DLD1 (cell line): ENCODE measurements around the gene HS3ST3B1.

ENCODE experiments used
- in situ Hi-C: cut with HindIII; loops from 2 replicates; pipeline ENCODE4 v1.10.0; 2017; ENCODE audit warnings: low sequenced_read_pairs

Gene HS3ST3B1

DNA sequence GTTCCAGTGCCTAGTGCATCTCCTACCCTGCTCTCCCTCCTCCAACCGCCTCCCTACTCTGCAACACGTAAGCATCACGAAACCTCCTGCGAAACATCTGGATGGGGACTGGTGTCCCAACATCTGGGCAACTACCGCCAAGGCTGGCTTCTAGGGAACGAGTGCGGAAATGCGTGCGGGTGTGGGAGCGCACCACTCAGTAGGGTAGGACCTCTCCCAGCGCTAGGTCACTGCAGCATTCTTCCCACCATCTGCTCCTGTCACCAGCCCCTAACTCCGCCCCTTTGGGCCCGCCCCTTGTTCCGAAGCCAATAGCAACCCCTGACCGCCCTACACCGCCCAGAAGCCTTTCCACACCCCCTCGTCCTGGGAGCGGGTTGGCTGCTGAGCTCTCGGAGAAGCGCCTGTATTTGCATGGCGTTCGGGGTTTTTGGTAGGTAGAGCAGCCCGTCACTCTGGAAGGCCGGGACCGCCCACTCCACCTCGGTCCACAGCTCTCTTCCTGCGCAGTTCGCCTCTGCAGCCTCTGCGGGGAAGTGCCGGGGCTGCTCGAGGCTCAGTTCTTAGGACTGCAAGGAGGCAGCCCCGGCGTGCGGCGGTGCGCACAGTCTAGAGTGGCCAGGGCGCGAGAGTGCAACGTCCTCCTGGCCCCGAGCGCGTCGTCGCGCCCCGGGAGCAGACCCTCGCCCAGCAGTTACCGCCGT, at the start of gene HS3ST3B1:
HS3ST3B1 (plus strand) TSS at position 507 of the 704 bp plus-strand sequence. CDS start 438 bp downstream, outside the sequence.
- in situ Hi-C loops = no loop called here

DNA sequence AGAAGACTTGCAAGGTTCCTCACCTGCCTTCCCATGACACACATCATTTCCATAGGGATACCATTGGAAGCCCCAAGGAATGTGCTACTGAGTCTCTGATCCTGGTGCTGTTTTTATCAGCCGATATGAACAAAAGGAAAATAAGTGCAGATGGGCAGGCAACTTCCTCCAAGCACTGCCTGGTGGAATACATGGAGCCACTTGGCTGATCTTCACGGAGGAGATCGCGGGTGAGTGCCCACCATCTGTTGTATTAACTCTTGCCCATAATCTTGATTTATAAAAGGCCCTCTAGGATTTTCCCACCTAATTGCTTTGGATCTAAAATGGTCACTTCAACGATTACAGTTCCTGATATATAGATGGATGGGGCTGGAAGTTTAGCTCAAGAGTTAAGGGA, 39.5 kb upstream of the HS3ST3B1 start:
- in situ Hi-C loops = no loop called here

DNA sequence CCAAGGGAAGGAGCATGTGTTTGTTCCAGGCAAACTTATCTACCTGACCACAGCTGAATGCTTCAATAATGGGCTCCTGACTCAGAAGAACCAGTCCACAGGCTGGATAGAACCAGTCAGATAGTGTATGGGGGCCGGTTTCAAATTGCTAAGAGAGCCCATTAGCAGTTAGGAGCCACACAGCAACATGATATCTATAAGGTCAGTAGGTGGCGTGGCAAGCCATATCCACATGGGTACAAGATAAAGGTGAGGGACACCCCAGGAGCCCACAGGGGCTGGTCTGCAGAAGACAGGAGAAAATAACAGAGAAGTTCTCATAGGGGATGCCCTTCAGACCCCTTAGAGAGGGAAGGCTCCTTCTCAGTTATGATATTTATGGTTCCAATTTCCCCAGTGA, 32.6 kb upstream of the HS3ST3B1 start:
- in situ Hi-C loops = no loop called here

DNA sequence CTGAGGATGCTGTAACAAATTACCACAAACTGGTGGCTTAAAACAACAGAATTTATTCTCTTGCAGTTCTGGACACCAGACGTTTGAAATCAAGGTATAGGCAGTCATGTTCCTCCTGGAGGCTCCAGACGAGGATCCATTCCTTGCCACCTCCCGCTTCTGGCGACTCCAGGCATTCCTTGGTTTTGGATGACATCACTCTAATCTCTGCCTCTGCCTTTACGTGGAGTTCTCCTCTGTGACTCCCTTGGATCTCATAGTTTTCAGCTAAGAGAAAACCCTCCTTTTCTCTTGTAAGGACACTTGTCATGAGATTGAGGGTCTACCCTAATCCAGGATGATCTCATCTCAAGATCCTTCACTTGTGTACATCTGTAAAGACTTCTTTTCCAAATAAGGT, 31.4 kb upstream of the HS3ST3B1 start:
- in situ Hi-C loops = no loop called here

DNA sequence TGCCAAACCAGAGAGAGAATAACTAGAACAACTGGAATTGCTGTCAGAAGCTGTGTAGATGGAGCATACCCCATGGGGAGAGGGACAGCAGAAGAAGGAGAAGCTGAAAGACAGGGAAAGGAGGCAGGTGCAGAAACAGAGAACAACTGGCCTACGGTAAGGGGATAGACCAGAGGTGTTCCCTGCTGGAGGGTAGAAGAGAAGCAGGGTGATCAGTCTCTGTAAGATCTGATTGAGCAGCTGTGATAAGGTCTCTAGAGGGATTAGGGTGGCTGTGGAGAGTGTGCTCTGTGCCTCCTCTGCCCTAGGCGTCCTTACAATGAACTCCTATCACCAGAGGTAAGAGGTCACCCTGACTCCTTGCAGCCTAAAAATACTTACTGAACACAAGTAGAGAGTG, 30.4 kb upstream of the HS3ST3B1 start:
- in situ Hi-C loops = no loop called here

DNA sequence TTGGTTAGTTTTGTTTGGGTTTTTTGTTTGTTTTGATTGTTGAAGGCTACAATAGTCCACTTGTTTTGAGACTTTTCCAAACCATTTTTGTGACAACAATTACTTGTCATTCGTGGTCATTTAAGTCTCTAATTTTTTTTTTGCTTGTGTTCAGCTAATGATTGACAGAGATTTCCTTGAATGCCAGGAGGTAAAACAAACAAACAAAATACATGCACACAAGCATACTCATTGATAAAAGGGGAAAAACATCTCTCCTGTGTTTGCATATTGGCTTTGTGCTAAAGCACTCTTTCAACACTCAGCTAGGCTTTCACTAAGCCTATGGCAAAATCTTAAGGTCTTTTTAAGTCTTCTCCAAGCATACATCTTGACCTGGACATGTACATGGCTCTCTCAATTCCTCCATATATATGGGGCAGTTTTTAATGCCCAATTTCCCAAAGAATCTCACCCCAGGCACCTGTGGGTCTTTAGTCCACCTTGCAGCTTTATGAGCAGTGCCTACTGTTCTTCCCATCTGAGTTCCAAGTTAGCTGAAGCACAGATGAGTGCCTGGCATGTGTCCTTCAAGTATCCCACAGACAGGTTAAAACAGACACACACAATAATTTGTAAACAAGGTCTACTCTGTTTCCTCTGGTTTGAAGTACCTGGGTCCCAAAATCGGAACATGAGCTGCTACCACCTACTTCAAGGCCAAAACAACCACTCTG, 24.2 kb upstream of the HS3ST3B1 start:
- in situ Hi-C loops = no loop called here

DNA sequence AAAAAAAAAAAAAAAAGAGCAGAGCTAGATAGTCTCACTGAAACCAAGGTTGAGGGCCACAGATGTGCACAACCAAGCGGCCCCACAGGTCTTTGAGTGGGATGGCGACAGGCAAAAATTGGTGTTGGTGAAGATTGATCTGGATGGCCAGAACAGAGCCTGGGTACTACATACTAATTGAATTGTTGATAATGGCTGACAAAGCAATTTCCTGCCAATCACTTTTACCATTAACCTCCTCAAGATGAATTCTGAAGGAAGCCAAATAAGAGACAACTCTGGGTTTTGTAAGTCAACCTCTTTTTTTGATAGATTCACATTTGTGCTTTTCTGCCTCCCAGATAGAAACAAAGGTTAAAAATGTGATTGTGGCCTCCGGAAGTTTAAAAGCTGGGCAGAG, 19.4 kb upstream of the HS3ST3B1 start:
- in situ Hi-C loops = no loop called here

DNA sequence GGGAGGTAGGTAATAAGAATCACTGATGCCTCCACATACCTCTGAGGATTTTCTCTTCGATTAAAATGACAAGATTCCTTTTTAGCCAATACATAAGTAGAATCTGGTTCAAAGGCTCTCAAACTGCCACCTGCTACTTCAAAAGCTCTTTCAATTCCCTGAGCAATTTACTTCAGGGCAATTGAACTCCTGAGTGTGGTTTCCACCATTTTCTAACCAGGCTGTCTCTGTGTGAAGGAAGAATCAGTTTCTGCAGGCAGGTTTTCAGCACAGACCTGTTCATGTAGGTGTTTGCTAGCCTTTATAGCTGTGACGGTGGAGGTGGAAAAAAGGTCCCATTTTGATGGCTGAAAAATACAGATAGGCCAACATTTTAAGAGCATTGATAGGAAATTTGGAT, 18.2 kb upstream of the HS3ST3B1 start:
- in situ Hi-C loops = no loop called here

DNA sequence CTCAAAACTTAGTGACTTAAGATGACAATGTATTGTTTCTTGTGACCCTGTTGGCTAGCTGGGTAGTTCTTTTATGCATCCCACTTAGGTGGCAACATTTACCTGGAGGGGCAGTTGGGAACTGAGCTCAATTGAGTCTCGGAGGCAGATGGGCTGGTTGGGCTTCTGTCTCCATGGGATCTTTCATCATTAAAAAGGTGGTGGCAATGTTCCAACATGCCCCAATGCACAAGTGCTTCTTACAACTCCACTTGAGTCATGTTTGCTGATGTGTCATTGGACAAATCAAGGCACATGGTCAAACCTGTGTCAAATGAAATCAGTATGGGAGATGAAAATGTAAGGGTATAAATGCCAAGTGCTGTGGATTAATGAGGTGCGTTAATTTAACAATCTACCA, 11.7 kb upstream of the HS3ST3B1 start:
- in situ Hi-C loops = no loop called here

DNA sequence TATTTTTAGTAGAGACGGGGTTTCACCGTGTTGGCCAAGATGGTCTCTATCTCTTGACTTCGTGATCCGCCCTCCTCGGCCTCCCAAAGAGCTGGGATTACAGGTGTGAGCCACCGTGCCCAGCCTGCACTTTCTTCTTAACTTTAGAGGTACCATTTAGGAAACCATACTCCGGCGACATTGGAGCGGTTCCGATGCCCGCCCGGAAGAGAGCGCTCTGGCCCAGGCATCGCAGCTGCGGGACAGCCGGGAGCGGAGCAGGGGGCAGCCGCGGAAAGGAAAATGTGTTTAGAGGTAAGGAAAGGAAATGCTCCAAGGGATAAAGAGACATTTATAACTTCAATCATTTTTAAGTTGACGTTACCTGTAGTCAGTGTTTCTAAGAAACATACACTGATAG, 6.0 kb upstream of the HS3ST3B1 start:
- in situ Hi-C loops = no loop called here

DNA sequence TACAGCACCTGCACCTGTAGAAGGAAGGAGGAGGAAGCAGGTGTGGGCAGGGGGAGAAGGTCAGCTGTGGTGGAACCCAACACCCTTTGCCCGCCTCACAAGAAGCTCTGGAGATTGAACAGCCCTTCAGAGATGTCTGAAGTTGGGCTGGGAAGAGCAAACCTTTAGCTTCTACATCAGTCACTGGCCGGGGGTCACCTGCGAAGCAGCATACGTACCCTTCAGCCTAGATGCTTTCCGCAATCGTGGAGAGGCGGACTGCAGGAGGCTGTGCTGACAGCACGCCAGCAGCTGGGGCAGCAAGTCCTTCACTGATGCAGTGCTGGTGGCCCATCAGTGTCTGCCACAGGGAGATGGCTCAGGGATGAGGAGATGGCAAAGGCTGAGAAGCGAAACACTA, 5.2 kb upstream of the HS3ST3B1 start:
- in situ Hi-C loops = no loop called here

DNA sequence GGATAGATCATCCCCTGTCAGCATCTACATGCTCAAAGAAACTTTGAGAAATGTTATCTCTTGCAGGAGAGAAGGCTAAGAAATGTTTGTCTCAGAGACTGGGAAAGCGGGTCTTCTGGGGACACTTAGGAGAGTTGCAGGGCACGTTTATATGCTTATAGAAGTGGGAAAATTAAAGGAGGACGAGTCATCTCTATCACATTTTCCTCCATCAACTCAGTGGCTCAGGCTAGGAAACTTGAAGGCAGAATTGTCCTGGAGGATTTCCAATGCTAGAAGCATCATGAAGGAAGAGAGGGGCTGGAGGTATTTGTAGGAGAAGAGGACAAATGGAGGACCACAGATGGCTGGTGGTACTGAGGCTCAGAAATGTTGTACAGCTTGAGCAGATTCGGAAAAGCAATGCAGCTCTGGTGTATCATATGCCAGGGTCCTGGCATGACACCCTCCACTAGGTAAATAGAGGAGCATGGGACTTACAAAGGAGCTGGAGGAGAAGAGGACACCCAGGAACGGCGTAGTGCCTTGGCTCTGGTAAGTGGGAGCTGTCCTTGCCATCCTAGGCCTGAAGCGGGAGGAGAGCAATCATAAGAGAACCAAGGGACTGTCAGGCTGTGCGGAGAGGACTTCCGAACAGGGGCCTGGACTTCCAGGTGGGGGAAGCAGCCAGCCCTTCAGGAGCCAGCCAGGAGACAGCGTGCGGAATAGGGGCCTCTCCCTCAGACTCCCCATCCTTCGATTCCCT, 4.5 kb upstream of the HS3ST3B1 start:
- in situ Hi-C loops = no loop called here

DNA sequence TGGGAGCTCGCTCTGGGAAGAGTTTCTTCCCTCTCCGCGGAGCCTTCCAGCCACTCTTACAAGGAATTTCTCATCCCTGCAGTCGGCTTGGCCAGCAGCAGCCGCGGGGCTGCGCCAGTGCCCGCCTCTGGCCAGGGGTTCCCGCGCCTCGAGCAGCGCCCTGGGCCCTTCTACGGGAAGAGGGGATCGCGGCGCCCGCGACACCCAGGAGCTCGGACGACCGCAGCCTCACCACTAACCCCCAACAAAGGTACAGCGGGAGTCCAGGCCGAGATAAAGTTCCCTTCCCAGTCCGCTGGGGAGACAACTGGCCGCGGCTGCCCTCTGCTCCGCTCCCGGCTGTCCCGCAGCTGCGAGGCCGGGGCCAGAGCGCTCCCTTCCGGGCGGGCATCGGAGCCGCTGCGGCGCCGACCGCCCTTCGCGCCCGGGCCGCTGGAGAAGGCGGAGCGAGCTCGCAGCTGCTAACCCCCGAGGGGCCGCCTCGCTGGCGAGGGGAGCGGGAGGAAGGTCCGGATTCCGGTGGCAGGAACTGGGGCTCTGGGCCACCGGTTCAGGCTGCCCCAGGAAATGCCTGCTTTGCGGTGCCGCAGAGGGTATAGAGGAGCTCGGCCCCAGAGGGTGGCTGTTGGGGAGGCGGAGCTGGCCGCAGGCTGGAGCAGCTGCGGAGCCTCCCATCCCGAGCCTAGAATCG, 3.6 kb upstream of the HS3ST3B1 start:
- in situ Hi-C loops = no loop called here

DNA sequence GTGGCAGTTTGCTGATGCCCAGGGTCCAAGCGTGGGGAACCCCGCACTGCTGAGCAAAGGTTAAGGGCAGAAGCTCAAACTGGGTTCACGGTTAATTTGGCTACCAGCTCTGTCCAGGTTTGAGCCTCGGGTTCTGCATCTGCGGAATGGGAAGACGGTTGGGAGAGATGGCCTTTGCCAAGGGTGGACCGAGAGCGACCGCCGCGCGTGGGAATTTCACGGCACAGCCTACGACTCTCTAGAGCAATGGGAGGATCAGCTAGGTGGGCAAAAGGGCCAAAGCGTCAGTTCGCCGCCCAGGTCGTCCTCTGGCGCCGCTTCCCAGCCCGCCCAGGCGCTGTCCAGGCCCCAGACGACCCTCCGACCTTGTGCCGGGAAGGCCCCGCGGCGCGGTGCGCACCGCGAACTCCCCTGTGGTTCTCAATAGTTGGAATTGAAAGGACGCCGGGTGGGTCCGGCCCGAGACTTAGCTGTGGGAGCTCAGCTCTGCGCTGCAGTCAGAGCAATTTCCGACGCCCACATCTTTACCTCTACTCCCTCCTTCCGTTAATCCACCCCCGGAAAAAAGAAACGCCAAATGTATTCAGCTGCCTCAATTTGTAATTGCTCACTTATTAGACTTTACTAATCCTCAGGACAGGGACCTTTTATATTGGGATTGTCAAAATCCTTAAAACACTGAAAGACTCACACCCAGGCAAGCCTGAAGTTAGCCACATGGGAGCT, 2.5 kb upstream of the HS3ST3B1 start:
- in situ Hi-C loops = no loop called here

DNA sequence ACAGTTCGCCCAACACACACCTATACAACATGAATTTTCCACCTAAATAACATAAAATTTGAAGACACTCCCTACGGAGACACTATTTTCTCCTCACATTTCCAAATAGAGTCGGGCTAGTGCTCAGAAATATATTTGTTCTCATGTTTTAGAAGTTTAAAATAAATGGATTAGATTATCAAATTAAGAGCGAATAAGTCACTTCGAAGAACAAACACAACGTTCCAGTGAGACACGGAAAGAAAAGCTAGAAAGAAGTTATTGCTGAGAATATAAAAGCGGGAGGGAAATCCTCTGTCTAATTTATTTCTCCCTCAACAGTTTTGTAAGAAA, 2.0 kb upstream of the HS3ST3B1 start:
- in situ Hi-C loops = no loop called here

DNA sequence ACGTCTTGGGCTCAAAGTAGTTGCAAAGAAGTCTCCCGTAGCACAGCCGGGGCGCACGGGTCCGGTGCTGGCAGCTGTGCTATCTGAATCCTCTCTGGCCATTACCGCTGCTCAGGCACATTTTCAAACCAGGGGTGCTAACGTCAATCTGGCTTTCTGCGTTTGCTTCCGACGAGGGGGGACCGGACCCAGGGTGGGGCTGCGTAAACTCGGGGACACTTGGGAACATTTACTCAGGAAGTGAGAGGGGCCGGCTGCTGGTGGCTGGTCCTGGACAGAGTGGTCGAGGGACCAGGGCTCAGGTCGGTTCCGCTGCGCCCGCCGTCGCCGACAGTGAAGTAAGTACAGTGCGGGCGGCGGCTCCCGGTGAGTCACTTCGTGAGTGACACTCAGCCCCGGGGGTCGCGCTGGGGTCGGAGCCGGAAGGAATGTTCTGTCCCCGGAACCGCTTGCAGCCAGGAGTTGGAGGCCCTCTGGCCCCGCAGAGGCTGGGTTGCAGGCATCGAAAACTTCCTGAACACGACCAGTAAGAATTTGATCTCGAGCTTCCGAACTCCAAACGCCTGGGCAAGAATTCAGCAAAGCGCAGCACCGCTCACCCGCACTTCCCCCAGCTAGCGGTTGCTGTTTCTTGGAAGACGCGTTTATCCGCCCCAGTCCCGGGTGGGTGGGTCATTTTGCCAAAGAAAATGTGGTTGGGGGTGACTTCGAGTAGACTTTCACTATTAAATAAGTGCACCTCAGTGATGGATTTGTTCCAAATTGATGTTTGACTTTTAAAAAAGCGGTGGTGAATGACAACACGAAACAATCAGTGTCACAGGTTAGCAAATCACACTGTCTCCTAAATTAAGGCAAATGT, 1.4 kb upstream of the HS3ST3B1 start:
- in situ Hi-C loops = no loop called here

DNA sequence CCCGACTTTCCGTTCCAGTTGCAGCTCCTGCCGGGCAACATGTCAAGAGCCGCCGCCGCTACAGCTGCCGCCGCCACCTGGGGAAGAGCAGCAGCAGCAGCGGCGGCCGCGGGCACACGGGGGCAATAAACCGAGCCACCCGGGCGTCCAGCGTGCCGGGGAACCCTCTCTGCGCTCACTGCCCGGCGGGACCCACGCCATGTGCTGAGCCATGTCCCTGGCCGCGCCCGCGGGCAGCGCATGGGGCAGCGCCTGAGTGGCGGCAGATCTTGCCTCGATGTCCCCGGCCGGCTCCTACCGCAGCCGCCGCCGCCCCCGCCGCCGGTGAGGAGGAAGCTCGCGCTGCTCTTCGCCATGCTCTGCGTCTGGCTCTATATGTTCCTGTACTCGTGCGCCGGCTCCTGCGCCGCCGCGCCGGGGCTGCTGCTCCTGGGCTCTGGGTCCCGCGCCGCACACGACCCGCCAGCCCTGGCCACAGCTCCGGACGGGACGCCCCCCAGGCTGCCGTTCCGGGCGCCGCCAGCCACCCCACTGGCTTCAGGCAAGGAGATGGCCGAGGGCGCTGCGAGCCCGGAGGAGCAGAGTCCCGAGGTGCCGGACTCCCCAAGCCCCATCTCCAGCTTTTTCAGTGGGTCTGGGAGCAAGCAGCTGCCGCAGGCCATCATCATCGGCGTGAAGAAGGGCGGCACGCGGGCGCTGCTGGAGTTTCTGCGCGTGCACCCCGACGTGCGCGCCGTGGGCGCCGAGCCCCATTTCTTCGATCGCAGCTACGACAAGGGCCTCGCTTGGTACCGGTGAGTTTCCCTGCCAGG, 604 bp downstream of the HS3ST3B1 start:
- in situ Hi-C loops = no loop called here

DNA sequence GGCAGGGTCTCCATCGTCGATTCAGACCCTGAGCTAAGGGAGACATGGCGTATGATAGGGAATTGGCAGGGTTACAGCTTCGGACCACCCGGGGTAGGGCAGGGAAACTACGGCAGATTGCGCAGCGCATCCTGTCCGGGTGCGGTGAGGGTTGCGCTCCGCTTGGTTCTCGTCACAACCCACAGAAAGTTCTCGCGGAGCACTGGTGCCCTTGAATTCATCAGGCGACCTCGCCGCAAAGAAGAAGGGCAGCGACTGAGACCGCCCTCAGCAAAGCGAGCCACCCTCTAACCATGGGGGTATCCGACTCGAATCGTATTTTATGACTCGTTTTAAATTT, 1.2 kb downstream of the HS3ST3B1 start:
- in situ Hi-C loops = no loop called here

DNA sequence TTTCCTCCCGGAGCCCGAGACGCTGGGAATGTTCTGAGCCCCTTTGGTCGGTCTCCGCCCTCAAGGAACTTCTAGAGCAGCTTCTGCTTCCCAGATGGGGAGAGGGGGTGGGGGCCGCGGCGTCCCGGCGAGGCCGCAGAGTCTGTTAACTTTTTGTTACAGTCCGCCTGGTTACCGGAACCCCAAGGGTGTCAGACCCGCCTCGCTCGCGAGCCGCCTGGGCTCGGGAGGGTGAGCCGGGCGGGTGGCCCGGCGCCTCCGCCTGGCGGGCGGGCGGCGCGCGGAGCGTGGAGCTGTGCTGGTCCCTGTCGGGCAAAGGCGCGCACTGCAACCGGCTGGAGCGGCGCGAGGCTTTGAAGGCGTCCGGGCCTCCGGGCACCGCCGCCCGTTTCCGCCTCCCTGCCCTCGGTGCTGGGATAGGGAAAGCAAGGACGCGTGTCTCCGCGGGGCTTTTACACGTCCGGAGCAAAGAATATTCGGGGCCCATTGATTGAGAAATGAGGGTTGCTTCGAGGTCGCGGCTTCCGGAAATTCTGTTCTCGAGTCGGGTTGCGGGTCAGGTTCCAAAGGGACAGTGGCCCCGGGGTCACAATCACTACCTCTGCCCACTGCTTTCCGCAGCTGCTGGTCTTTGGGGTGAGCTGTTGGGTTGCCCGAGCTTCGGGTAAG, 1.7 kb downstream of the HS3ST3B1 start:
- in situ Hi-C loops = no loop called here
